CD4-positive, alpha-beta T cell (primary cell): ENCODE data around the gene COL23A1. TPM values are rescaled to one million over a fixed set of nuclear protein-coding genes. Genes with fewer than 3 reads are reported as not detected.

Experiments
- ATAC-seq: fragments of 200-7000 bp; cut with Tn5 transposase; one replicate; pipeline ENCODE4 v1.10.0; 2022; ENCODE audit warnings: mild to moderate bottlenecking; ENCODE audit not compliant: poor library complexity
- CTCF ChIA-PET: fragments of 350-600 bp; sonication (Branson Sonifier 250); formaldehyde crosslinking; loops from one replicate; lab custom pipeline; 2021; ENCODE audit warnings: antibody characterized with exemption, inconsistent platforms; lab: Charles Lee
- POLR2A ChIA-PET: fragments of 350-600 bp; sonication (Branson Sonifier 250); formaldehyde crosslinking; loops from one replicate; lab custom pipeline; 2021; ENCODE audit warnings: antibody characterized with exemption, inconsistent platforms; lab: Charles Lee
- DNase-seq, 14 experiments: peaks; one replicate each; pipeline ENCODE4 v3.0.0-alpha.2; 2013 to 2020; ENCODE audit warnings: mixed read lengths in 2 of 14
- H3K27ac ChIP-seq, 2 donors: one replicate each; pipeline versions ENCODE4 v1.5.1 to v1.7.0; 2013; ENCODE audit warnings: low read length in 2 of 2, low read depth in 1 of 2, mild to moderate bottlenecking in 1 of 2
- H3K27me3 ChIP-seq, 2 experiments: 1 replicate in 1 of 2; 2 replicates in 1 of 2; pipeline versions ENCODE4 v1.6.1 to v1.7.0; 2013; ENCODE audit warnings: low read length in 2 of 2, control low read depth in 1 of 2, mild to moderate bottlenecking in 1 of 2, moderate library complexity in 1 of 2; ENCODE audit not compliant: insufficient read depth in 2 of 2, control insufficient read depth in 1 of 2
- H3K36me3 ChIP-seq: one replicate; pipeline ENCODE4 v1.6.1; 2013; ENCODE audit warnings: low read length, control low read depth; ENCODE audit not compliant: insufficient read depth
- H3K4me1 ChIP-seq: one replicate; pipeline ENCODE4 v1.6.1; 2013; ENCODE audit warnings: low read length, control low read depth; ENCODE audit not compliant: insufficient read depth
- H3K4me3 ChIP-seq: one replicate; pipeline ENCODE4 v1.5.1; 2013; ENCODE audit warnings: mild to moderate bottlenecking, low read length, moderate library complexity
- H3K9me3 ChIP-seq, 2 experiments: 1 replicate in 1 of 2; 2 replicates in 1 of 2; pipeline versions ENCODE4 v1.6.1 to v1.7.0; 2013; ENCODE audit warnings: low read length in 2 of 2, mild to moderate bottlenecking in 2 of 2, control low read depth in 1 of 2, moderate library complexity in 1 of 2; ENCODE audit not compliant: control insufficient read depth in 1 of 2, insufficient read depth in 1 of 2
- H3K27ac Mint-ChIP-seq: one replicate; pipeline ENCODE4 v1.8.0; 2020; ENCODE audit warnings: mixed read lengths
- H3K27me3 Mint-ChIP-seq: one replicate; pipeline ENCODE4 v1.8.0; 2021; ENCODE audit warnings: mixed read lengths
- H3K36me3 Mint-ChIP-seq: one replicate; pipeline ENCODE4 v1.8.0; 2021; ENCODE audit warnings: low read depth, mixed read lengths
- H3K4me1 Mint-ChIP-seq: one replicate; pipeline ENCODE4 v1.8.0; 2021; ENCODE audit warnings: low read depth, mixed read lengths
- H3K4me3 Mint-ChIP-seq: one replicate; pipeline ENCODE4 v1.8.0; 2020; ENCODE audit warnings: mild to moderate bottlenecking, mixed read lengths
- H3K9me3 Mint-ChIP-seq: one replicate; pipeline ENCODE4 v1.8.0; 2020; ENCODE audit warnings: mixed read lengths
- CTCF ChIP-seq: fragments of 200-600 bp; IDR thresholded peaks from one replicate; pipeline ENCODE4 v1.8.0; 2022; ENCODE audit warnings: antibody characterized with exemption, mild to moderate bottlenecking
- intact Hi-C, 2 experiments: fragments of 100-400 bp; cut with DNase I in 1 of 2; cut with micrococcal nuclease in 1 of 2; formaldehyde crosslinking; loops; one replicate each; pipeline versions ENCODE4 v1.15.1 to v1.9.0; 2023 to 2025; cut with DNase I, micrococcal nuclease
- total RNA-seq, 174 experiments: library from RNA in 2 of 174; stranded (reverse) in 2 of 174; gene quantifications; one replicate each; pipeline ENCODE4 v1.2.3 and lab custom pipeline; 2021 to 2026

Gene COL23A1
- total RNA-seq, 2 experiments from 2014 or later: not detected

- Mint-ChIP-seq H3K4me1 (no peaks in the 10 kb centered on the region), H3K27me3 (peaks cover 6% of the 10 kb centered on the region), H3K9me3 (no peaks in the 10 kb centered on the region), H3K36me3 (no peaks in the 10 kb centered on the region), H3K4me3 (no peak overlapping the region), H3K27ac (no peak overlapping the region)
- Histone ChIP-seq H3K4me1 (no peaks in the 10 kb centered on the region), H3K27me3 (peaks cover 0 to 2% of the 10 kb centered on the region in 2 experiments), H3K36me3 (no peaks in the 10 kb centered on the region), H3K9me3 (peaks cover 0 to 1% of the 10 kb centered on the region in 2 experiments), H3K4me3 (no peak overlapping the region), H3K27ac (no peak overlapping the region)
- POLR2A ChIA-PET: no interaction called here
- CTCF ChIA-PET: no interaction called here
- TF ChIP-seq CTCF: no peak
- ATAC-seq: no peak
- no peak for DNase-seq
- intact Hi-C loops: no loop called here
Observed at GRCh38 chr5:178363501-178364325, 226.5 kb downstream of the COL23A1 start.

- Mint-ChIP-seq H3K4me3 (no peak overlapping the region), H3K27me3 (peaks cover 6% of the 10 kb centered on the region), H3K27ac (no peak overlapping the region), H3K9me3 (no peaks in the 10 kb centered on the region), H3K36me3 (no peaks in the 10 kb centered on the region), H3K4me1 (no peaks in the 10 kb centered on the region)
- Histone ChIP-seq H3K4me3 (no peak overlapping the region), H3K9me3 (peaks cover 0 to 5% of the 10 kb centered on the region in 2 experiments), H3K36me3 (no peaks in the 10 kb centered on the region), H3K4me1 (peaks cover under 1% of the 10 kb centered on the region), H3K27ac (no peak overlapping the region), H3K27me3 (peaks cover 0 to 4% of the 10 kb centered on the region in 2 experiments)
- no peak for TF ChIP-seq CTCF
- no peak for ATAC-seq
- intact Hi-C loops: no loop called here
- ChIA-PET POLR2A (no interaction called here), CTCF (no interaction called here)
- DNase-seq: no peak
Observed at GRCh38 chr5:178361657-178362445, 228.3 kb downstream of the COL23A1 start.

DNA sequence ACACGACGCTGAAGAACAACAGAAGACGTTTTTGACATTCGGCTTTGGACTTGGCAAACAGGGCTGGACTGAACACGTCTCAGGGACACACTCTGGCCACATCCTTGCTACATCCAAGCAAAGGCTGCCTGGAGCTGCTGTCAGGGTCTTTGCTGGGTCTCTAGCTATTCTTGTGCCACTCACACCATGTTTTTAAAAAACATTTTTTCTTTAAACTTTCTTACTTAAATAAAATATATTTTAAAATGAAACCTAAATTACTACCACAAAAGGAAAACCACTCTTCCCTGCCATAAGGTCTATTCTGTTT, 229.3 kb downstream of the COL23A1 start:
- Histone ChIP-seq H3K27me3 (peaks cover 0 to 8% of the 10 kb centered on the region in 2 experiments), H3K27ac (no peak overlapping the region), H3K36me3 (no peaks in the 10 kb centered on the region), H3K9me3 (peaks cover 0 to 5% of the 10 kb centered on the region in 2 experiments), H3K4me3 (no peak overlapping the region), H3K4me1 (peaks cover 8% of the 10 kb centered on the region)
- no peak for TF ChIP-seq CTCF
- Mint-ChIP-seq H3K36me3 (no peaks in the 10 kb centered on the region), H3K4me3 (no peak overlapping the region), H3K27me3 (peaks cover 13% of the 10 kb centered on the region), H3K9me3 (no peaks in the 10 kb centered on the region), H3K27ac (no peak overlapping the region), H3K4me1 (no peaks in the 10 kb centered on the region)
- intact Hi-C loops: no loop called here
- ChIA-PET POLR2A (no interaction called here), CTCF (no interaction called here)
- no peak for DNase-seq
- no peak for ATAC-seq
